ENCODE data around the gene GBE1.

DNA sequence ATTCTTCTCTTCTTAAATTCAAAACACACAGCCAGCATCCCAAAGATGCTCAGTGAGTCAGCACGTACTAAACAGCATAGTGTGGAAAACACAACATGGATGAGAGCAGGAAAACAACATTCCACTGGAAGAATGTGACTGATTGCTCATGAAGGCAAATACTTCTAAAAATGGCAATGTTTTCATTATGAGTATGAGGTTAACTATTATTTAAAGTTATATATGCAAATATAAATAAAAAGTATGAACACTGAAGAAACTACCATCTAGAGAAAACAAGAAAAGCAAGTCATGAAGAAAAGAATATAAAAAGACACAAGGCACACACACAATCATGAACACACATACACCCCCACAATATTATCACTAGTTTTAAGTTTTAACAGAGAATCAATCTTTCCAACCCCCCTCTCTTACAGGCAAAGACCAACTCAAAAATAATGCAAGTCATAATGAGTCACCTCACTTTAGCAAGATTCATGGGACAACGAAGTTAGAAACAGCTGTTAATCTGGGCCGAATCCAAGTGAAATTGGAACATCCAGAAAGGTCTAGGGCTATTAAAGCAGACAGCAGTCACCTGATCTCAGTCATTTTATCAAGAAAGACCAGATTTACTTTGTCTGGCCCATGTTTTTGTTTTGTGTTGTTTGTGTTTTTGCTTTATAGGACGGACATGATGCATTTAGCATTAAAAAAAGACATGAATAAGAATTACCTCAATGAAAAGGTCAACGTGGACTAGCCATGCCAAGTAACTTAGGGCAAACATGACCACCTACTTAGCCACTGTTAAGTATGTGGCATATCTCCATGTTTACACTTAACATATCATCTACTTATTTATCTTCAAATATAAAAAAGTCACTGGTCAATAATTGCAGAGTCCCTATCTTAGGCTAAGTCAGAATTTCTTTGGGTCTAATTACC is 18.1 kb downstream of the GBE1 start:
- TF ChIP-seq, protein P1, sequence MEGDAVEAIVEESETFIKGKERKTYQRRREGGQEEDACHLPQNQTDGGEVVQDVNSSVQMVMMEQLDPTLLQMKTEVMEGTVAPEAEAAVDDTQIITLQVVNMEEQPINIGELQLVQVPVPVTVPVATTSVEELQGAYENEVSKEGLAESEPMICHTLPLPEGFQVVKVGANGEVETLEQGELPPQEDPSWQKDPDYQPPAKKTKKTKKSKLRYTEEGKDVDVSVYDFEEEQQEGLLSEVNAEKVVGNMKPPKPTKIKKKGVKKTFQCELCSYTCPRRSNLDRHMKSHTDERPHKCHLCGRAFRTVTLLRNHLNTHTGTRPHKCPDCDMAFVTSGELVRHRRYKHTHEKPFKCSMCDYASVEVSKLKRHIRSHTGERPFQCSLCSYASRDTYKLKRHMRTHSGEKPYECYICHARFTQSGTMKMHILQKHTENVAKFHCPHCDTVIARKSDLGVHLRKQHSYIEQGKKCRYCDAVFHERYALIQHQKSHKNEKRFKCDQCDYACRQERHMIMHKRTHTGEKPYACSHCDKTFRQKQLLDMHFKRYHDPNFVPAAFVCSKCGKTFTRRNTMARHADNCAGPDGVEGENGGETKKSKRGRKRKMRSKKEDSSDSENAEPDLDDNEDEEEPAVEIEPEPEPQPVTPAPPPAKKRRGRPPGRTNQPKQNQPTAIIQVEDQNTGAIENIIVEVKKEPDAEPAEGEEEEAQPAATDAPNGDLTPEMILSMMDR (IDR thresholded peaks at IDR 0.05), result no peak
- no peak for TF ChIP-seq POLR2A (IDR thresholded peaks at IDR 0.05)

All from body of pancreas (tissue), 4 donors.